IMR-90 (cell line): ENCODE data around the gene HOXB6.

Experiments used
- CHD1 ChIP-seq: IDR thresholded peaks from 2 replicates; pipeline ENCODE4 v1.6.1; 2012; ENCODE audit warnings: low read depth, low read length, improper control_type of control experiment
- CTCF ChIP-seq: conservative IDR thresholded peaks from 2 replicates; pipeline ENCODE4 v1.5.1; 2012; ENCODE audit warnings: mild to moderate bottlenecking, low read depth, low read length, improper control_type of control experiment
- RAD21 ChIP-seq: IDR thresholded peaks from 2 replicates; pipeline ENCODE4 v1.6.1; 2012; ENCODE audit warnings: low read length, improper control_type of control experiment
- RCOR1 ChIP-seq: IDR thresholded peaks from 2 replicates; pipeline ENCODE4 v1.6.1; 2012; ENCODE audit warnings: mild to moderate bottlenecking, low read length, improper control_type of control experiment; ENCODE audit not compliant: insufficient replicate concordance

- TF ChIP-seq CTCF: no peak
- TF ChIP-seq CHD1: no peak
- no peak for TF ChIP-seq RCOR1
- no peak for TF ChIP-seq RAD21
Observed at GRCh38 chr17:48588074-48588415, 16.7 kb downstream of the HOXB6 start.
